GM12891 (cell line): ENCODE results near the gene FAM180A.
"Not testable (repeated sequence)": the region's sequence is repeated elsewhere in the genome, so short reads cannot be mapped to it uniquely, and the experiment has no call there.

Source experiments
- DNase-seq: peaks from one replicate; pipeline ENCODE4 v3.0.0; 2011; ENCODE audit warnings: low spot score; ENCODE audit not compliant: insufficient read length
- FAIRE-seq: peaks from 2 replicates; lab custom pipeline; 2011; peaks lifted over from hg19 to GRCh38; lab: Jason Lieb, UNC
- PAX5 ChIP-seq: IDR thresholded peaks from 2 replicates; pipeline ENCODE4 v1.6.1; 2011; ENCODE audit warnings: low read length, moderate library complexity, mild to moderate bottlenecking; ENCODE audit not compliant: insufficient read depth, severe bottlenecking
- POLR2A ChIP-seq: IDR thresholded peaks from 2 replicates; pipeline ENCODE4 v1.6.1; 2011; ENCODE audit warnings: low read depth, low read length, control low read depth
- POLR2AphosphoS5 ChIP-seq: IDR thresholded peaks from 2 replicates; pipeline ENCODE4 v1.6.1; 2011; ENCODE audit warnings: low read depth, low read length, control low read depth
- POU2F2 ChIP-seq: IDR thresholded peaks from 2 replicates; pipeline ENCODE4 v1.6.1; 2011; ENCODE audit warnings: low read depth, mild to moderate bottlenecking, control low read depth, low read length, moderate library complexity
- SPI1 ChIP-seq: IDR thresholded peaks from 2 replicates; pipeline ENCODE4 v1.6.1; 2011; ENCODE audit warnings: low read depth, low read length, control low read depth
- TAF1 ChIP-seq: IDR thresholded peaks from 2 replicates; pipeline ENCODE4 v1.6.1; 2011; ENCODE audit warnings: low read depth, low read length, control low read depth

Gene FAM180A

DNA sequence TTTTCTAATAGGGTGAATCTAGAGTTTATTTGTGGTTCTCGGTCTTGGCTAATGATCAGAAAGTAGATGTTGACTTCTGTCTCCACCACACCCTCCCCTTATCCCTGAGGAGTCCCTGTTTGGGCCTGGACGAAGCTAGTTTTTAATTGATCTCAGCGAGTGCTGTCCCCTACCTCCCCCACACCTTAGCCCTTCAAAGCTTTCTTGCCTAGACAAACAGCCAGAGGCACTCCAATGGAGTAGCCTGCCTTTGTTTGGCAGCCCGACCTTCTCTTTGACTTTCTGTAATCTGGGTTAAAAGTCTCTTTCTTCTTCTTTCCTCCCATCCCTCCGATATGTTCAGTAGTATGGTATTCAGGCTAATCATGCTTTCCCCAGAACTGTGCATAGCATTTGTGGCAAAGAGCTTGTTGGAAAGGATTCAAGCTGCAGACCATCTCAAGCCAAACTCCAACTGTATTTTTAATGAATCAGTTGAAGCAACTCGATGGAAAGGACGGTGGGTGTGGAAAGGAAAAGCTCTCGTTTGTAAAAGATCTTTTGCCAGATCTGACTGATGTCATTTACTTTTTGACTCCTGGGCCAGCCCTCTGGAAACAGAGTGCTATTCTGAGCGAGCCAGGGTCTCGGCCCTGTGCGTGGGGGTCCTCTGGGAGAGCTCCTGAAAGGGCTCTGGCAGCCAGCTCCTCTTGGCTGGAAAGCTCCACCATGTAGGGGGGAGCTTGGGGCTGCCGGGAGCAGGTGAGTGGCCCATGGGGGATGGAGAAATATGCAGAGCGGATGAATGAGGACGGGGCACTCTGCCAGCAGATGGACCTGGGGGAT lies 4.5 kb downstream of the FAM180A start:
- FAIRE-seq (no peak), DNase-seq (no peak)
- TF ChIP-seq SPI1, result no peak
- TF ChIP-seq TAF1, result no peak
- TF ChIP-seq POU2F2, result no peak

- no peak for FAIRE-seq
- no peak for TF ChIP-seq SPI1
- no peak for TF ChIP-seq POU2F2
- TF ChIP-seq PAX5, result no peak
- no peak for TF ChIP-seq POLR2AphosphoS5
- TF ChIP-seq TAF1, result no peak
- TF ChIP-seq POLR2A, result no peak
Measured at GRCh38 chr7:135742371-135742770, 6.2 kb downstream of the FAM180A start.

DNA sequence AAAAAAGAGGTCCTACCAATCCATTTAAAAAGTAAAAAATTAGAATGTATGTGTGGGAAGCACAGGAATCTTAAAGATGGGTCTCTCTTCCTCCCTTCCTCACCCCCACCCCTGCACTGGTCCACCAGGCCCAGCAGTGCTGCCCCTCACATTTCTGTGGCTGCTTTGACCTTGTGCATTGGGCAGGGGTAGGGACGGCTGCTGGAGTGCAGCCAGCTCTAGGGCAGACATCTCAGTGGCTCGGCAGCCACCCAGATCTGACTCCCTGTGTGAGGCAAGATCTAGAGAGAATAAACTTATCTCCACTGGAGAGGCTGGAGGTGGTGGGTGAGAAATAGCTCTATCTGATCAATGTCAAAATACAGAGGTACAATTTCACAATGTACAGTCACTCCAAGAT lies 6.7 kb downstream of the FAM180A start:
- TF ChIP-seq SPI1 (no peak), PAX5 (no peak), POLR2AphosphoS5 (no peak), POU2F2 (no peak), POLR2A (no peak), TAF1 (no peak)
- DNase-seq (no peak), FAIRE-seq (no peak)

More at GRCh38 chr7:135742371-135742770, 6.2 kb downstream of the FAM180A start:
- DNase-seq, result no peak

DNA sequence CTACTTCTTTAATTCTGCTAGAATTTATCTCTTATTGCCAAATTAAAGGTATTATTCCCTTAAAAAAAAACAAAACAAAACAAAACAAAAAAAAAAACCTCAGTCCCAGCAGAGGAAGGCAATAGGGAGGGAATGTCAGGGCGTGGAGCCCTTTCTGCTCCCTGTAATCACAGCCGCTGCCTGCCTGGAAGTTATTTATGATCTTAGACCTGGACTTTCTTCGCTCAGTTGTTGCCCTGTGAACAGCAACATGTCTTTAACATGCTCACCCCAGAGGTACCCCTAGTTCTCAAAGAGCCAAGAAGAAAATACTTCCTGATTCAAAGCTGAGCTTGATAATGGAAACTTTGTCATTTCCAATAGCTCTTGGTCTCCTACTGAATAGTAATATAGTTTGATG lies 7.7 kb downstream of the FAM180A start:
- no peak for TF ChIP-seq SPI1
- no peak for TF ChIP-seq PAX5
- TF ChIP-seq TAF1, result no peak
- no peak for FAIRE-seq
- DNase-seq, result no peak

DNA sequence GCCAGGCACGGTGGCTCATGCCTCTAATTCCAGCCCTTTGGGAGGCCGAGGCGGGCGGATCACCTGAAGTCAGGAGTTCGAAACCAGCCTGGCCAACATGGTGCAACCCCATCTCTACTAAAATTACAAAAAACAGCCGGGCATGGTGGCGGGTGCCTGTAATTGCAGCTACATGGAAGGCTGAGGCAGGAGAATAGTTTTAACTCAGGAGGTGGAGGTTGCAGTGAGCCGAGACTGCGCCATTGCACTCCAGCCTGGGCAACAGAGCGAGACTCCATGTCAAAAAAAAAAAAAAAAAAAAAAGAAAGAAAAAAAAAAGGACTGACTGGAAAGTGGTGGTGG lies 11.3 kb downstream of the FAM180A start:
- not testable (repeated sequence) for DNase-seq, FAIRE-seq

- no peak for TF ChIP-seq POLR2AphosphoS5
- no peak for TF ChIP-seq TAF1
- FAIRE-seq, result no peak
- DNase-seq, result no peak
Measured at GRCh38 chr7:135736586-135737305, 11.9 kb downstream of the FAM180A start.

DNA sequence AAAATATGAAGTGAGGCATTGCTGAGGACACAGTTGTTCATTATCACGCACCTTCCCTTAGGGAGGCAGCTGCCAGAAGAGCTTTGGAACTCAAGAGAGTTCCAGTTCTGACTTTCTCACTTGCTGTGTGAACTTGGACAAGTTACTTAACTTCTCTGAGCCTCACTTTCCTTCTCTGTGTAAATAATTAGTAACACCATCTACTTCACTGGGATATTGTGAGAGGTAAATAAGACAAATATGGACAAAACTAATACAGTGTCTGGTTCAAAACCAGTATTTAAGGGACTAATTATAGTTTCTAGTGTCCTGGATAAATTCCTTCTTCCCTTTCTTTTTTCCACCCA lies 14.3 kb downstream of the FAM180A start:
- FAIRE-seq (no peak), DNase-seq (no peak)
- TF ChIP-seq POLR2AphosphoS5, result no peak
- TF ChIP-seq POU2F2, result no peak
- TF ChIP-seq POLR2A, result no peak
- no peak for TF ChIP-seq PAX5
- TF ChIP-seq SPI1, result no peak
- TF ChIP-seq TAF1, result no peak

DNA sequence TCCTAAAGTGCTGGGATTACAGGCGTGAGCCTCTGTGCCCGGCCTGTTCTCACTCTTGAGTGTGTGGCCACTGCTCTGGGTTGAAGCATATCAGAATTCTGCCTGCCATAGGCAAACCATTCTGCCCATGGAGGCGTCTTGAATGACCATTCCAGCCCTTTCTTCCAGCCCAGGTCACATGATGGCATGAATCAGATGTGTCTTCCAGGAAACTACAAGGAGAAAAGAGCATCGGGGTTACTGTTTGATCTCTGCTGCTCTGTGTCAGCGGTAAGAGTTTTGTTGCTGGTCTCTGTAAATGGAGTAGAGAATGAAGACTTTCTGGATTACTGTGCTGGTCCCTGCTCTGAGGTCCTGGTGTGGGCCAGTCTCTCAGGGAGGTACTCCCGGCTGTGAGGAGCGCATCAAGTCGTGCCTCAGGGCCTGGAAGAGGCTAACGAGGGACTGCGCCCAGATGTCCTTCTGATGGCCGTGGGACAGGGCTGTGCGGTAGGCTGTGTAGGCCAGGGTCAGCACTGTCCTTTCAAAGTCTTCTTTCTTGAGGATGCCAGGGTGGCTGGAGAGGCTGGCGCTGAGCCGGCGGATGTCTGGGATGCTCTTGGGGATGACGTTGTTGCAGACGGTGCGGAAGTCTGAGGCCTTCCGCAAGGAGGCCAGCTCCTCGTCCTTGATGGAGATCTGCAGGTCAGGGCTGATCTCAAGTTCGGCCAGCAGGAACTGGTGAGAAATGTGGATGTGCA lies 14.8 kb downstream of the FAM180A start:
- no peak for TF ChIP-seq POU2F2
- TF ChIP-seq SPI1, result no peak
- no peak for TF ChIP-seq POLR2AphosphoS5
- TF ChIP-seq POLR2A, result no peak
- TF ChIP-seq PAX5, result no peak
- TF ChIP-seq TAF1, result no peak
- no peak for FAIRE-seq
- DNase-seq, result no peak

DNA sequence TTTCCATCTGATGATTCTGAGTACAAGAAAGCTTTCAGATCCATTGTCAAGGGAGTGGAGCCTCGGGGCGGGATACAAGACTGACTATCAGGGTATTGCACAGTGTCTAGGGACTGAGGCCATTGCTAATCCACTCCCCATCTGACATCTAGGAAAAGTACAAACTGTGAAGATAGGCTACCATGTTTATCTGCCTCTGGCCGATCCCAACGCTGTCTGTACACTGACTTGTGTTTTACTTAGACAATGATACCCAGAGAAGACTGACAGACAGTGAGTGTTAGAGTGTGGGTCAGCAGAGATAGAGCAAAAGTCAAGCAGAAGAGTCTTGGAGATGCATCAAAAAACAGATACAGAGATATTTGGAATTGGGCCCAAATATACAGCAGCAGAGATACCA lies 17.5 kb downstream of the FAM180A start:
- TF ChIP-seq POU2F2 (no peak), PAX5 (no peak), SPI1 (no peak), POLR2AphosphoS5 (no peak), TAF1 (no peak), POLR2A (no peak)
- DNase-seq, result no peak
- no peak for FAIRE-seq

GRCh38 chr7:135729230-135729629 lies 19.4 kb downstream of the FAM180A start:
- FAIRE-seq, result no peak
- TF ChIP-seq PAX5, result no peak
- TF ChIP-seq POU2F2, result no peak
- no peak for TF ChIP-seq POLR2A
- TF ChIP-seq POLR2AphosphoS5, result no peak
- no peak for TF ChIP-seq TAF1
- TF ChIP-seq SPI1, result no peak
- DNase-seq, result no peak

- DNase-seq (no peak), FAIRE-seq (no peak)
- TF ChIP-seq PAX5 (no peak), POLR2AphosphoS5 (no peak), SPI1 (no peak), POLR2A (no peak), POU2F2 (no peak), TAF1 (no peak)
Measured at GRCh38 chr7:135728136-135728669, 20.4 kb downstream of the FAM180A start, which contains the start of gene SLC13A4. SLC13A4 (minus strand) TSS chr7:135728186; CDS start chr7:135727496, 690 bp downstream.
